H1 (cell line): ENCODE results near the gene PTTG1IP2. TPM values are rescaled to one million over a fixed set of nuclear protein-coding genes. Genes with fewer than 3 reads are reported as not detected.

Experiments used
- CHD7 ChIP-seq: fragments of 300-600 bp; sonication (generic); IDR thresholded peaks from 2 replicates; pipeline ENCODE4 v1.7.1; 2012; ENCODE audit warnings: low read length, moderate library complexity, mild to moderate bottlenecking, inconsistent platforms; ENCODE audit not compliant: insufficient replicate concordance
- NANOG ChIP-seq: IDR thresholded peaks from 2 replicates; pipeline ENCODE4 v1.6.1; 2011; ENCODE audit warnings: low read length, low read depth, mild to moderate bottlenecking, inconsistent platforms; ENCODE audit not compliant: insufficient read depth, poor library complexity, severe bottlenecking
- SP2 ChIP-seq: IDR thresholded peaks from 2 replicates; pipeline ENCODE4 v1.6.1; 2012; ENCODE audit warnings: mild to moderate bottlenecking, low read length, inconsistent platforms
- YY1 ChIP-seq: IDR thresholded peaks from 2 replicates; pipeline ENCODE4 v1.6.1; 2011; ENCODE audit warnings: low read depth, mild to moderate bottlenecking, low read length
- polyA plus RNA-seq, 7 experiments: library from polyadenylated mRNA; depleted of rRNA in 3 of 7; stranded (reverse) in 5 of 7; unstranded in 2 of 7; fragments of >200 nt in 5 of 7; fragments of 200-250 nt in 2 of 7; gene quantifications; 1 replicate in 5 of 7; 2 replicates in 1 of 7; 4 replicates in 1 of 7; pipeline versions ENCODE4 v1.2.1 to v1.2.3, GENCODE V29; 2011 to 2013; ENCODE audit warnings: missing spikeins in 2 of 7, mixed read lengths in 2 of 7
- total RNA-seq: library from RNA; stranded (reverse); fragmentation: NEBNext Ultra II Directional; extraction: Animal tissue kit (Norgen Biotek cat#: 25700); gene quantifications from 2 replicates; pipeline ENCODE4 v1.2.1, GENCODE V29; 2021

The PTTG1IP2 gene
- total and polyA plus RNA-seq, 2 of the 8 experiments (the other 6 are each of a cell fraction or from before 2014, with no cell fraction given) = not detected

- TF ChIP-seq CHD7 = no peak
- TF ChIP-seq SP2 = no peak
- TF ChIP-seq YY1 = no peak
- no peak for TF ChIP-seq NANOG
Observed at GRCh38 chr7:90530263-90530662, 60.8 kb downstream of the PTTG1IP2 start (continued).
